Activated naive CD4-positive, alpha-beta T cell treated with anti-CD3 and anti-CD28 coated beads, Interleukin-2, amount 50 U/mL, for 72 hours (primary cell): ENCODE measurements around the gene CCR5. TPM values are rescaled to one million over a fixed set of nuclear protein-coding genes. Genes with fewer than 3 reads are reported as not detected.
A peak's percentile ranks its signal among the peaks of the same experiment; 100 is the strongest.
"Not testable (repeated sequence)": the region's sequence is repeated elsewhere in the genome, so short reads cannot be mapped to it uniquely, and the experiment has no call there.

ENCODE experiments used
- ATAC-seq, 2 donors: fragments of 150-1000 bp; cut with Tn5 transposase; 2 replicates each; pipeline ENCODE4 v1.10.0; 2021; ENCODE audit warnings: mild to moderate bottlenecking in 2 of 2, moderate library complexity in 2 of 2
- DNase-seq, 2 donors: peaks; one replicate each; pipeline ENCODE4 v3.0.0; 2021 to 2022; ENCODE audit warnings: low spot score in 2 of 2
- H3K27ac Mint-ChIP-seq, 2 donors: one replicate each; pipeline ENCODE4 v1.8.0; 2022; ENCODE audit warnings: mild to moderate bottlenecking in 2 of 2, mixed read lengths in 2 of 2
- H3K36me3 Mint-ChIP-seq, 2 donors: one replicate each; pipeline ENCODE4 v1.8.0; 2022; ENCODE audit warnings: mixed read lengths in 2 of 2
- H3K9me3 Mint-ChIP-seq, 2 donors: one replicate each; pipeline ENCODE4 v1.8.0; 2022; ENCODE audit warnings: mixed read lengths in 2 of 2
- total RNA-seq, 2 donors: library from RNA; stranded (reverse); gene quantifications; one replicate each; pipeline ENCODE4 v1.2.3, GENCODE V29; 2022

CCR5 gene
- total RNA-seq, 2 donors from 2014 or later = 0.25 TPM; not detected in 1

- DNase-seq = no peak
- no peak for ATAC-seq
- H3K9me3 Mint-ChIP-seq = no peaks in the 10 kb centered on the region
- H3K36me3 Mint-ChIP-seq = no peaks in the 10 kb centered on the region
- no peak overlapping the region for H3K27ac Mint-ChIP-seq
These were observed 23.0 kb downstream of the CCR5 start for GRCh38 chr3:46393554-46394434.

GRCh38 chr3:46395210-46395661 is 24.5 kb downstream of the CCR5 start:
- H3K9me3 Mint-ChIP-seq = no peaks in the 10 kb centered on the region
- DNase-seq = no peak
- H3K36me3 Mint-ChIP-seq = no peaks in the 10 kb centered on the region
- ATAC-seq = no peak
- H3K27ac Mint-ChIP-seq = no peak overlapping the region

- no peak overlapping the region for H3K27ac Mint-ChIP-seq
- no peaks in the 10 kb centered on the region for H3K36me3 Mint-ChIP-seq
- peak in 1 of 2 donors; percentile 64 for ATAC-seq
- H3K9me3 Mint-ChIP-seq = no peaks in the 10 kb centered on the region
- no peak for DNase-seq
These were observed 25.2 kb downstream of the CCR5 start for GRCh38 chr3:46395766-46396530.

GRCh38 chr3:46397111-46397510 is 26.4 kb downstream of the CCR5 start:
- H3K9me3 Mint-ChIP-seq = no peaks in the 10 kb centered on the region
- no peak for ATAC-seq
- H3K27ac Mint-ChIP-seq = peak overlapping the region in 1 of 2 donors; percentile 45
- DNase-seq = no peak
- H3K36me3 Mint-ChIP-seq = no peaks in the 10 kb centered on the region

GRCh38 chr3:46398186-46398955 is 27.6 kb downstream of the CCR5 start:
- DNase-seq (no peak), ATAC-seq (no peak)
- H3K9me3 Mint-ChIP-seq = no peaks in the 10 kb centered on the region
- H3K36me3 Mint-ChIP-seq = no peaks in the 10 kb centered on the region
- no peak overlapping the region for H3K27ac Mint-ChIP-seq

DNA sequence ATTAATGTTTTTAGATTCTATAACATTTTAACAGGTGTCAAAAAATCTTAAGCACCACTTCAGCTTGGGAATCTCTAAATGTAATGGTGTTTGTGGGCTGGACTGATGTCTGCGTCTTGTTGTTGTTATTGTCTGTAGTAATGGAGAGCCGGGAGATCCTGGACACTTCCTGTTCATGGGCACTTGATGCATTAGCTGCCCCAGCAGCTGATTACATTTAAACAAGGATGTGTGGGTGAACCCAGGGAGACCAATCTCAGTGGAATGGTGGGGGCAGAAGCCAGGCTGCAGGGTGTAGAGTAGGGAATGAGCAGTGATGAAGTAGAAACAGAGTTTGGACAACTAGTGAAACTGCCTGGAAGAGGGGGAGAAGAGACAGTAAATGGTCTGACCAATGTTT is 28.4 kb downstream of the CCR5 start:
- ATAC-seq (no peak), DNase-seq (no peak)
- no peaks in the 10 kb centered on the region for H3K36me3 Mint-ChIP-seq
- H3K9me3 Mint-ChIP-seq = no peaks in the 10 kb centered on the region
- no peak overlapping the region for H3K27ac Mint-ChIP-seq

DNA sequence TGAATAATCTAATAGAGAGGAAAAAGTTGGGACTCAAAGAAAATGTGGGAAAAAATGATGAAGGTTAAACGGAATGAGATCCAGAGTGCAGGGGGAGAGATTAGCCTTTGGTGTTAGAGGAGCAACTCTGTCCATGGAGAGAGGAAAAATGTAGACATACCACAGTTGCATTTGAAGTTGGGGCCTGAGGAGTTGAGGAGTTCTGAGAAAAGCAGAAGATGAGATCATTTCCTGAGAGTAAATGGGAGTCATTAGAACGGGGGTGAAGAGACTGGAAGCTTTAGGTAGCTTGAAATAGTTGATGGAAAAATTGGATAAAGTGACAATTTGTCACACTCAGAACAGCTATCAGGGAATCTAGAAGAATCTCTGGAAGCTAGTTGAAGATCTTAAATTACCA is 28.8 kb downstream of the CCR5 start:
- Mint-ChIP-seq H3K27ac (no peak overlapping the region), H3K36me3 (no peaks in the 10 kb centered on the region), H3K9me3 (no peaks in the 10 kb centered on the region)
- no peak for DNase-seq
- no peak for ATAC-seq

GRCh38 chr3:46400000-46400734 is 29.4 kb downstream of the CCR5 start:
- Mint-ChIP-seq H3K36me3 (no peaks in the 10 kb centered on the region), H3K27ac (no peak overlapping the region), H3K9me3 (no peaks in the 10 kb centered on the region)
- DNase-seq (no peak), ATAC-seq (no peak)

DNA sequence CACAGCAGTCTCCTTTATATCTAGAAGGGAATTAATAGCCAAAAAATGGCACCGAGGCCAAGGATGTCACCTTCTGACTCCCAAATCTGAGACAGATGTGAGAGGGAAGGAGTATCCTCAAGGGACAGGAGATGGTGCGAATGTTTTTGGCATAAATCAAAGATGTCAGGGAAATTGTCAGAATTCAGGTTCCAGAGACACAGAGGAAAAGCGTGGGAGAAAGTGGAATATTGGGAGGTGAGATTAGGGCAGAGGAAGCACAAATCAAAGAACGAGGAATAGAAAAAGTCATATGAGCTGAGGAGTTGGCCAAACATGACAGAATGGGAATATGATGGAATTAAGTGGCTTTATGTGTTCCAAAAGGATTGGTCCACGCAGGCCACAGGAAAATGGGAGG is 30.1 kb downstream of the CCR5 start:
- H3K36me3 Mint-ChIP-seq = no peaks in the 10 kb centered on the region
- no peak overlapping the region for H3K27ac Mint-ChIP-seq
- no peaks in the 10 kb centered on the region for H3K9me3 Mint-ChIP-seq
- ATAC-seq (no peak), DNase-seq (no peak)

- Mint-ChIP-seq H3K9me3 (peaks cover 0 to 1% of the 10 kb centered on the region in 2 donors), H3K36me3 (peaks cover under 1 to 1% of the 10 kb centered on the region in 2 donors), H3K27ac (no peak overlapping the region)
- no peak for DNase-seq
- no peak for ATAC-seq
These were observed 30.8 kb downstream of the CCR5 start for GRCh38 chr3:46401579-46401978.

DNA sequence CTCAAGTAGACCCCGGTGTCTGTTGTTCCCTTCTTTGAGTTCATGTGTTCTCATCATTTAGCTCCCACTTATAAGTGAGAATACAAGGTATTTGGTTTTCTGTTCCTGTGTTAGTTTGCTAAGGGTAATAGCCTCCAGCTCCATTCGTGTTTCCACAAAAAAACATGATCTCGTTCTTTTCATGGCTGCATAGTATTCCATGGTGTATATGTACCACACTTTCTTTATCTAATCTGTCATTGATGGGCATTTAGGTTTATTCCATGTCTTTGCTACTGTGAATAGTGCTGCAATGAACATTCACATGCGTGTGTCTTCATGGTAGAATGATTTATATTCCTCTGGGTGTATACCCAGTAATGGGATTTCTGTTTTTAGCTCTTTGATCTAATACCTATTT is 32.2 kb downstream of the CCR5 start:
- not testable (repeated sequence) for H3K9me3 Mint-ChIP-seq, H3K36me3 Mint-ChIP-seq, DNase-seq, ATAC-seq, H3K27ac Mint-ChIP-seq

DNA sequence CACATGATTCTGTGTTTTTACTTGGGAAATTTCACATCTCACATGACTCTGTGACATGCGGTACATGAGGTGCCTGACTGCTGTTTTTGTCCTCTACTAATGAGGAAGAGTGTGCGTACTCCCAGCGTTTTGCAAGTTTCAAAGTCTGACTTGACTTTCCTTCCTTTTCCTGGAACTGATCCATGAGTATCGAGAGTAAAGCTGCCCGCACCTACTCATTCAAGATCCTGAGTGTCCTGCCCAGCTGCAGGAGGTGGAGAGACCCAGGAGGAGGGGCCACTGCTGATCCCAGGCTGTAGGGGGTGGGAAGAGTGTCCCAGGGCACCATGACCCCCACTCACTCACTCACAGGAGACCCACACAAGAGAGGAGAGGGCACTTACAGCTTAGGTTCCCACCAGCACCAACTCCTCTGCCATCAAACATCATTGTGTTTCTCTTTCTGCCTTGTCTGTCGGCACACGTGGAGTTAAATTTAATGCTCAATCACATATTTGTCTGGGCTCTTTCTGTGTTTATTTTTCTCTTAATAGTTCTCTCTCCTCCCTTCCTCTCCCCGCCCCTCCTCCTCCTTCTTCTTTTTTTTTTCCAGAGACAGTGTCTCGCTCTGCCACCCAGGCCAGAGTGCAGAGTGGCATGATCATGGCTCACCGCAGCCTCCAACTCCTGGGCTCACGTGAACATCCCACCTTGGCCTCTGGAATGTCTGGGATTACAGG is 34.7 kb downstream of the CCR5 start:
- ATAC-seq (no peak), DNase-seq (no peak)
- H3K36me3 Mint-ChIP-seq = peaks cover 4 to 7% of the 10 kb centered on the region in 2 donors
- H3K9me3 Mint-ChIP-seq = peaks cover 0 to 4% of the 10 kb centered on the region in 2 donors
- H3K27ac Mint-ChIP-seq = no peak overlapping the region

DNA sequence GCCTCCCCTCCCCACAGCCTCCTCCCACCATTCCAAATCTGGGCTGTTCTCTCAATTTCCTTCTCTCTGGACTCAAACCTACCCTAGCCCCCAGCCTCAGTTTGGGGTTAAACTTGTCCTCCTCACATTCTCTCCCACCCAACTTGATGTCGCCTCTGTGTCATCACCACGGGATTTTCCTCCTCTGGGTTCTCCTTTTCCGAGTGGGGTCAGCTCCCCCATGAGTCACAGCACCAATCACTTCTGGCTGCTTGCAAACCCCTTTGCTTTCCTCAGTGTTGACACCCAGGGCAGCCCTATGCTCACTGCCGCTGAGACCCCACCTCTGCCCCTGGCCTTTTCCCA is 35.7 kb downstream of the CCR5 start:
- H3K27ac Mint-ChIP-seq = peak overlapping the region in 1 of 2 donors; percentile 88
- H3K9me3 Mint-ChIP-seq = peaks cover 0 to 4% of the 10 kb centered on the region in 2 donors
- H3K36me3 Mint-ChIP-seq = peaks cover 4 to 7% of the 10 kb centered on the region in 2 donors
- DNase-seq = no peak
- no peak for ATAC-seq

- ATAC-seq = peak; percentile 88 to 90
- Mint-ChIP-seq H3K9me3 (peaks cover 0 to 4% of the 10 kb centered on the region in 2 donors), H3K27ac (peak within 1 kb of the TSS; percentile 72 to 88), H3K36me3 (peaks cover 4 to 7% of the 10 kb centered on the region in 2 donors)
- peak; percentile 17 to 62 for DNase-seq
These were observed 36.3 kb downstream of the CCR5 start, which contains the start of the genes CCR5AS and CCRL2 for GRCh38 chr3:46406788-46407611. Gene CCR5AS (minus strand): TSS chr3:46407066. Gene CCRL2 (plus strand): TSS chr3:46407259. CDS start chr3:46408080, 821 bp downstream.

GRCh38 chr3:46407970-46408369 is 37.2 kb downstream of the CCR5 start:
- H3K9me3 Mint-ChIP-seq = peaks cover 0 to 4% of the 10 kb centered on the region in 2 donors
- H3K27ac Mint-ChIP-seq = no peak overlapping the region
- H3K36me3 Mint-ChIP-seq = peaks cover 4 to 7% of the 10 kb centered on the region in 2 donors
- ATAC-seq (no peak), DNase-seq (no peak)
